UCSD-AML1 (cell line): ENCODE results near the gene PAEP.
"Not testable (repeated sequence)": the region's sequence is repeated elsewhere in the genome, so short reads cannot be mapped to it uniquely, and the experiment has no call there.

Experiments used
- DNase-seq: peaks from one replicate; lab custom pipeline; 2025; ENCODE audit not compliant: unreplicated experiment; lab: John Stamatoyannopoulos, UW

PAEP gene

GRCh38 chr9:135549478-135550343 is 11.8 kb upstream of the PAEP start:
- DNase-seq = not testable (repeated sequence)

- no peak for DNase-seq
Observed at GRCh38 chr9:135550344-135550918, 11.1 kb upstream of the PAEP start.

GRCh38 chr9:135551031-135551430 is 10.5 kb upstream of the PAEP start:
- DNase-seq = no peak

- DNase-seq = no peak
Observed at GRCh38 chr9:135551456-135551855, 10.1 kb upstream of the PAEP start.

- no peak for DNase-seq
Observed at GRCh38 chr9:135552021-135552697, 9.4 kb upstream of the PAEP start.

- no peak for DNase-seq
Observed at GRCh38 chr9:135552698-135553171, 8.8 kb upstream of the PAEP start.

GRCh38 chr9:135554718-135555117 is 6.8 kb upstream of the PAEP start:
- no peak for DNase-seq

- DNase-seq = no peak
Observed at GRCh38 chr9:135555203-135555602, 6.4 kb upstream of the PAEP start.

- DNase-seq = no peak
Observed at GRCh38 chr9:135555910-135556309, 5.6 kb upstream of the PAEP start.

- no peak for DNase-seq
Observed at GRCh38 chr9:135559606-135560005, 1.9 kb upstream of the PAEP start.

- no peak for DNase-seq
Observed at GRCh38 chr9:135562235-135562745, 734 bp downstream of the PAEP start.

- no peak for DNase-seq
Observed at GRCh38 chr9:135563039-135563476, 1.5 kb downstream of the PAEP start.

- no peak for DNase-seq
Observed at GRCh38 chr9:135563858-135564257, 2.3 kb downstream of the PAEP start.

- no peak for DNase-seq
Observed at GRCh38 chr9:135565141-135565628, 3.6 kb downstream of the PAEP start.

- no peak for DNase-seq
Observed at GRCh38 chr9:135565636-135566035, 4.1 kb downstream of the PAEP start.

GRCh38 chr9:135566552-135566951 is 5.0 kb downstream of the PAEP start:
- DNase-seq = no peak

GRCh38 chr9:135567311-135567710 is 5.8 kb downstream of the PAEP start:
- no peak for DNase-seq

- DNase-seq = no peak
Observed at GRCh38 chr9:135568026-135568425, 6.5 kb downstream of the PAEP start.

GRCh38 chr9:135570456-135570855 is 8.9 kb downstream of the PAEP start:
- no peak for DNase-seq

GRCh38 chr9:135572233-135572632 is 10.7 kb downstream of the PAEP start:
- DNase-seq = no peak

- DNase-seq = no peak
Observed at GRCh38 chr9:135573124-135573523, 11.6 kb downstream of the PAEP start.
